Glutamatergic neuron (in vitro differentiated cells): ENCODE results near the gene LAMC2. TPM values are rescaled to one million over a fixed set of nuclear protein-coding genes. Genes with fewer than 3 reads are reported as not detected.
"Not testable (repeated sequence)": the region's sequence is repeated elsewhere in the genome, so short reads cannot be mapped to it uniquely, and the experiment has no call there.

Source experiments
- DNase-seq: peaks from one replicate; pipeline ENCODE4 v3.0.0; 2022
- H3K27ac Mint-ChIP-seq: one replicate; pipeline ENCODE4 v1.8.0; 2020; ENCODE audit warnings: mild to moderate bottlenecking, mixed read lengths, inconsistent platforms; ENCODE audit not compliant: unreplicated experiment
- H3K27me3 Mint-ChIP-seq: one replicate; pipeline ENCODE4 v1.8.0; 2020; ENCODE audit warnings: mild to moderate bottlenecking, moderate library complexity, mixed read lengths, inconsistent platforms; ENCODE audit not compliant: unreplicated experiment
- H3K36me3 Mint-ChIP-seq: one replicate; pipeline ENCODE4 v1.8.0; 2020; ENCODE audit warnings: mild to moderate bottlenecking, mixed read lengths, inconsistent platforms; ENCODE audit not compliant: unreplicated experiment
- H3K4me1 Mint-ChIP-seq: one replicate; pipeline ENCODE4 v1.8.0; 2020; ENCODE audit warnings: mild to moderate bottlenecking, low read depth, mixed read lengths, inconsistent platforms; ENCODE audit not compliant: unreplicated experiment
- H3K4me3 Mint-ChIP-seq: one replicate; pipeline ENCODE4 v1.8.0; 2020; ENCODE audit warnings: mild to moderate bottlenecking, mixed read lengths, inconsistent platforms; ENCODE audit not compliant: unreplicated experiment
- H3K9me3 Mint-ChIP-seq: one replicate; pipeline ENCODE4 v1.8.0; 2020; ENCODE audit warnings: mild to moderate bottlenecking, moderate library complexity, mixed read lengths, inconsistent platforms; ENCODE audit not compliant: unreplicated experiment
- CTCF ChIP-seq: fragments of 200-600 bp; sonication (generic); IDR thresholded peaks from one replicate; pipeline ENCODE4 v1.5.0; 2021; ENCODE audit not compliant: partially characterized antibody, unreplicated experiment
- total RNA-seq: library from RNA; stranded (reverse); fragmentation: NEBNext Ultra II Directional; extraction: Animal tissue kit (Norgen Biotek cat#: 25700); gene quantifications from one replicate; pipeline ENCODE4 v1.2.1, GENCODE V29; 2021; ENCODE audit not compliant: unreplicated experiment

Gene LAMC2
- total RNA-seq, 1 donor from 2014 or later, result 2.8 TPM

GRCh38 chr1:183272390-183272848 is 86.4 kb downstream of the LAMC2 start:
- no peak for TF ChIP-seq CTCF
- DNase-seq, result no peak
- Mint-ChIP-seq H3K9me3 (peaks cover 4% of the 10 kb centered on the region), H3K4me1 (peaks cover 28% of the 10 kb centered on the region), H3K27ac (peak overlapping the region; percentile 83), H3K27me3 (peaks cover 8% of the 10 kb centered on the region), H3K4me3 (peak overlapping the region; percentile 13), H3K36me3 (peaks cover 4% of the 10 kb centered on the region)

GRCh38 chr1:183273300-183273699 is 87.2 kb downstream of the LAMC2 start:
- peaks cover 32% of the 10 kb centered on the region for H3K4me1 Mint-ChIP-seq
- no peak for DNase-seq
- no peak for TF ChIP-seq CTCF
- peaks cover 5% of the 10 kb centered on the region for H3K9me3 Mint-ChIP-seq
- H3K27ac Mint-ChIP-seq, result peak overlapping the region; percentile 7
- peaks cover 3% of the 10 kb centered on the region for H3K36me3 Mint-ChIP-seq
- H3K27me3 Mint-ChIP-seq, result peaks cover 8% of the 10 kb centered on the region
- H3K4me3 Mint-ChIP-seq, result no peak overlapping the region

GRCh38 chr1:183273984-183274383 is 87.9 kb downstream of the LAMC2 start:
- not testable (repeated sequence) for H3K36me3 Mint-ChIP-seq, H3K4me3 Mint-ChIP-seq, DNase-seq, H3K27me3 Mint-ChIP-seq, H3K9me3 Mint-ChIP-seq
- Mint-ChIP-seq H3K4me1 (peaks cover 39% of the 10 kb centered on the region), H3K27ac (peak overlapping the region; percentile 28)

- Mint-ChIP-seq H3K9me3 (peaks cover 6% of the 10 kb centered on the region), H3K4me3 (no peak overlapping the region), H3K27ac (no peak overlapping the region), H3K27me3 (peaks cover 9% of the 10 kb centered on the region), H3K36me3 (no peaks in the 10 kb centered on the region), H3K4me1 (peaks cover 42% of the 10 kb centered on the region)
- DNase-seq, result no peak
- no peak for TF ChIP-seq CTCF
Observed at GRCh38 chr1:183274836-183275235, 88.8 kb downstream of the LAMC2 start.

- Mint-ChIP-seq H3K27ac (no peak overlapping the region), H3K27me3 (peaks cover 9% of the 10 kb centered on the region), H3K4me3 (no peak overlapping the region), H3K36me3 (no peaks in the 10 kb centered on the region), H3K9me3 (peaks cover 6% of the 10 kb centered on the region), H3K4me1 (peaks cover 41% of the 10 kb centered on the region)
- no peak for DNase-seq
- TF ChIP-seq CTCF, result no peak
Observed at GRCh38 chr1:183275322-183275721, 89.3 kb downstream of the LAMC2 start.
